Testis (tissue), 3 donors: Measurements from ENCODE around the gene PXDC1. TPM values are rescaled to one million over a fixed set of nuclear protein-coding genes. Genes with fewer than 3 reads are reported as not detected.
"Not testable (repeated sequence)": the region's sequence is repeated elsewhere in the genome, so short reads cannot be mapped to it uniquely, and the experiment has no call there.

Source experiments
- DNase-seq: peaks from one replicate; pipeline ENCODE4 v3.0.0-alpha.2; 2019
- H3K27ac ChIP-seq, 2 donors: fragments of 200-600 bp; sonication (generic); one replicate each; pipeline ENCODE4 v1.5.1; 2019
- H3K27me3 ChIP-seq: fragments of 200-600 bp; sonication (generic); one replicate; pipeline ENCODE4 v1.5.1; 2019
- H3K36me3 ChIP-seq: fragments of 200-600 bp; sonication (generic); one replicate; pipeline ENCODE4 v1.5.1; 2017; ENCODE audit warnings: low read depth; ENCODE audit errors: missing control alignments
- H3K4me1 ChIP-seq: fragments of 200-600 bp; sonication (generic); one replicate; pipeline ENCODE4 v1.5.1; 2019
- H3K4me3 ChIP-seq, 2 donors: fragments of 200-600 bp; sonication (generic); one replicate each; pipeline ENCODE4 v1.5.1; 2017 to 2019
- H3K9me3 ChIP-seq: fragments of 200-600 bp; sonication (generic); one replicate; pipeline ENCODE4 v1.5.1; 2017
- CTCF ChIP-seq, 3 experiments: fragments of 450-650 bp in 2 of 3; fragments of 200-600 bp in 1 of 3; sonication (generic) in 1 of 3; IDR thresholded peaks; one replicate each; pipeline ENCODE4 v1.5.1; 2016 to 2019; ENCODE audit warnings: antibody characterized with exemption in 3 of 3, mild to moderate bottlenecking in 2 of 3, moderate library complexity in 1 of 3
- POLR2A ChIP-seq: fragments of 450-650 bp; IDR thresholded peaks from one replicate; pipeline ENCODE4 v1.6.1; 2017; ENCODE audit warnings: antibody characterized with exemption, mild to moderate bottlenecking, moderate library complexity
- WGBS, 2 donors: methylation state at CpG; one replicate each; pipeline ENCODE4 v1.1.5; 2018; 5-methylcytosine and 5-hydroxymethylcytosine counted together
- intact Hi-C: fragments of 100-400 bp; cut with DNase I; formaldehyde crosslinking; loops from one replicate; pipeline ENCODE4 v1.15.1; 2023; ENCODE audit warnings: low total_unique reads
- polyA plus RNA-seq: library from polyadenylated mRNA; stranded (reverse); fragments of 350-450 nt; fragmentation: Illumina TruSeq; extraction: RNeasy Lipid Tissue Mini Kit (QIAGEN cat#74804); gene quantifications from one replicate; pipeline ENCODE4 v1.2.3, GENCODE V29; 2014; ENCODE audit warnings: low read depth, low replicate concordance; ENCODE audit not compliant: insufficient read depth
- total RNA-seq, 2 donors: library from RNA; depleted of rRNA; stranded (reverse); fragments of >200 nt; gene quantifications; one replicate each; pipeline ENCODE4 v1.2.3, GENCODE V29; 2016

PXDC1 gene
- total and polyA plus RNA-seq, 3 donors from 2014 or later = 14.3 to 38.2 (median 16.9) TPM

GRCh38 chr6:3723966-3724365 lies 27.5 kb downstream of the PXDC1 start:
- no peaks in the 10 kb centered on the region for H3K4me1 ChIP-seq
- no peaks in the 10 kb centered on the region for H3K27me3 ChIP-seq
- no peak for DNase-seq
- intact Hi-C loops = no loop called here
- TF ChIP-seq CTCF (IDR thresholded peaks at IDR 0.05) (no peak), POLR2A (no peak)
- no peaks in the 10 kb centered on the region for H3K9me3 ChIP-seq
- 89 to 95% methylated on average over 18 of the region's 18 CpGs for WGBS, 2 donors
- no peak overlapping the region for H3K27ac ChIP-seq
- H3K4me3 ChIP-seq = no peak overlapping the region
- no peaks in the 10 kb centered on the region for H3K36me3 ChIP-seq

- Histone ChIP-seq H3K27ac (no peak overlapping the region), H3K4me3 (no peak overlapping the region), H3K9me3 (no peaks in the 10 kb centered on the region), H3K4me1 (no peaks in the 10 kb centered on the region), H3K36me3 (no peaks in the 10 kb centered on the region), H3K27me3 (no peaks in the 10 kb centered on the region)
- intact Hi-C loops = no loop called here
- 93 to 100% methylated on average over 5 to 7 of the region's 8 CpGs for WGBS, 2 donors
- no peak for DNase-seq
- TF ChIP-seq POLR2A = no peak
- no peak for TF ChIP-seq CTCF (IDR thresholded peaks at IDR 0.05)
Observed at GRCh38 chr6:3723251-3723650, 28.3 kb downstream of the PXDC1 start.

GRCh38 chr6:3722785-3723184 lies 28.7 kb downstream of the PXDC1 start:
- Histone ChIP-seq H3K9me3 (no peaks in the 10 kb centered on the region), H3K4me1 (no peaks in the 10 kb centered on the region), H3K27ac (no peak overlapping the region), H3K4me3 (no peak overlapping the region), H3K27me3 (no peaks in the 10 kb centered on the region), H3K36me3 (no peaks in the 10 kb centered on the region)
- intact Hi-C loops = no loop called here
- no peak for DNase-seq
- no peak for TF ChIP-seq CTCF (IDR thresholded peaks at IDR 0.05)
- TF ChIP-seq POLR2A = no peak
- WGBS, 2 donors = 82 to 84% methylated on average over 9 of the region's 9 CpGs

- H3K4me3 ChIP-seq = no peak overlapping the region
- H3K36me3 ChIP-seq = no peaks in the 10 kb centered on the region
- intact Hi-C loops = no loop called here
- no peaks in the 10 kb centered on the region for H3K4me1 ChIP-seq
- WGBS, 2 donors = 78 to 79% methylated on average over 11 of the region's 11 CpGs
- no peak for DNase-seq
- H3K27me3 ChIP-seq = no peaks in the 10 kb centered on the region
- H3K27ac ChIP-seq = no peak overlapping the region
- TF ChIP-seq CTCF (IDR thresholded peaks at IDR 0.05) = no peak
- no peak for TF ChIP-seq POLR2A
- H3K9me3 ChIP-seq = no peaks in the 10 kb centered on the region
Observed at GRCh38 chr6:3721810-3722621, 29.5 kb downstream of the PXDC1 start.

GRCh38 chr6:3720770-3721169 lies 30.7 kb downstream of the PXDC1 start:
- H3K27me3 ChIP-seq, H3K27ac ChIP-seq, H3K36me3 ChIP-seq, DNase-seq, H3K9me3 ChIP-seq, intact Hi-C loops, H3K4me3 ChIP-seq, H3K4me1 ChIP-seq: not testable (repeated sequence)
- WGBS, 2 donors = 93% methylated on average over 24 of the region's 24 CpGs; no CpG with 5 or more reads in 1 of the 2 donors
